HG03457 (cell line): ENCODE measurements around the gene FRMD8.
"Not testable (repeated sequence)": the region's sequence is repeated elsewhere in the genome, so short reads cannot be mapped to it uniquely, and the experiment has no call there.

Source experiments
- ATAC-seq: cut with Tn5 transposase; IDR thresholded peaks from one replicate; pipeline ENCODE4 v1.9.1; 2021; ENCODE audit warnings: moderate number of reproducible peaks; ENCODE audit not compliant: unreplicated experiment

Gene FRMD8

GRCh38 chr11:65448418-65449105 lies 62.1 kb downstream of the FRMD8 start:
- ATAC-seq = no peak

DNA sequence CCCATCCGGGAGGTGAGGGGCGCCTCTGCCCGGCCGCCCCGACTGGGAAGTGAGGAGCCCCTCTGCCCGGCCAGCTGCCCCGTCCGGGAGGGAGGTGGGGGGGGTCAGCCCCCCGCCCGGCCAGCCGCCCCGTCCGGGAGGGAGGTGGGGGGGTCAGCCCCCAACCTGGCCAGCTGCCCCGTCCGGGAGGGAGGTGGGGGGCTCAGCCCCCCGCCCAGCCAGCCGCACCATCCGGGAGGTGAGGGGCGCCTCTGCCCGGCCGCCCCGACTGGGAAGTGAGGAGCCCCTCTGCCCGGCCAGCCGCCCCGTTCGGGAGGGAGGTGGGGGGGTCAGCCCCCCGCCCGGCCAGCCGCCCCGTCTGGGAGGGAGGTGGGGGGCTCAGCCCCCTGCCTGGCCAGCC lies 64.9 kb downstream of the FRMD8 start:
- ATAC-seq = not testable (repeated sequence)

GRCh38 chr11:65452259-65452658 lies 65.8 kb downstream of the FRMD8 start:
- not testable (repeated sequence) for ATAC-seq

DNA sequence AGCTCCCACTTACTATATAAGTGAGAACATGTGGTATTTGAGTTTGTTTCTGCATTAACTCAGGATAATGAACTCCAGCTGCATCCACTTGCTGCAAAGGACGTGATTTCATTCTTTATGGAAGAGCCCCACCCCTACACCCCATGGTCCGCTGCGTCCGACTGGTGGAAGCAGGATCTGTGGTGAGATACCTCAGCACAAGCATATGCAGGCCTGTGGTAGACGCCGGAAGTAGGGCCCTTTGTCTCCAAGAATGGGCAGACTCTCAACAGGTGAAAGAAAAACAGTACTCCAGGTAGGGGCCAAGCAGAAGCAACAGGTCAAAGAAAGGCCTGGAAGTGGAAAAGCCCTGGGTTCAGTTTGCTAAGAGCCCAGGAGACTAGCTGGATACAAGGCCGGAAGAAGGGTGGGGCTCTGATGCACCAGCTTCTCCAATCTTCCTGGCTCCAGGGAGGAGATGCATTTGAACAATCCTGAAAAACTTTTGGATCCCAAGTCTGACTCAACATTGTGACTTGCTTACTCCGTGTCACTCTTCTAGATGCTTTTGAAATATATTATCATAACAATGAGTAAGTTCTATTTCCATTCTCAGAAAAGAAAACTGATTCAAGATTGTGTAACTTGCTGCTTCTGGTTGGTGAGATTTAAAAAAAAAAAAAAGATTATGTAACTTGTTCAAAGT lies 66.5 kb downstream of the FRMD8 start:
- ATAC-seq = no peak

DNA sequence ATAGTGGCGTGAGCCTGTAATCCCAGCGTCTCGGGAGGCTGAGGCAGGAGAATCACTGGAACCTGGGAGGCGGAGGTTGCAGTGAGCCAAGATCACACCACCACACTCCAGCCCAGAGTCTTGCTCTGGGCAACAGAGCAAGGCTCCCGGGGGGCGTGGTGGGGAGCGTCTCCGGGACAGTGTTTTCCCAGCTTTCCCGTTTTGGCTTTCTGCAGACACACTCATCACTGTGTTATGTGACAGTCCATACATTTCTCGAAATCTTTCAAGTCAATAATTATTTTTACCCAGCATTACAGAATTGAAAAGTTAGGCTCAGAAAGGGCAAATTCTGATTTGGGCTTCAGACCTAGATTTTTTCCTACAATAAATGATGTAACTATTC lies 67.9 kb downstream of the FRMD8 start:
- no peak for ATAC-seq

GRCh38 chr11:65454696-65455456 lies 68.4 kb downstream of the FRMD8 start:
- peak; percentile 72 for ATAC-seq

DNA sequence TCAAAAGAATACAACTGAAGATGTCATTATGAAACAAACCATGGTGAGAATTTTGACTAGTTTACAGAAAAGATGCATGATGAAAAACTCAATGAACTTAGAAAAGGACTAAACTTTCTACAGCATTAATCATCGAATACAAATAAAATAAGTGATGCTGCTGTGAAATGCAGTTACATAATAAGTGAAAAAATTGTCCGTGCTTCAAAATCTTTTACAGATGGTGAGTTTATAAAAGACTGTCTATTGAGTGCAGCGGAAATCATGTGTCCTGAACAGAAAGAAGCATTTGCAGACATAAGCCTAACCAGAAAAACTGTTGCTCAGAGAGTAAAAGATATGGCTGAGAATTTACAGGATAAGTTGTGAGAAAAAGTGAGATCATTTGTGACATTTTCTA lies 70.0 kb downstream of the FRMD8 start:
- no peak for ATAC-seq

DNA sequence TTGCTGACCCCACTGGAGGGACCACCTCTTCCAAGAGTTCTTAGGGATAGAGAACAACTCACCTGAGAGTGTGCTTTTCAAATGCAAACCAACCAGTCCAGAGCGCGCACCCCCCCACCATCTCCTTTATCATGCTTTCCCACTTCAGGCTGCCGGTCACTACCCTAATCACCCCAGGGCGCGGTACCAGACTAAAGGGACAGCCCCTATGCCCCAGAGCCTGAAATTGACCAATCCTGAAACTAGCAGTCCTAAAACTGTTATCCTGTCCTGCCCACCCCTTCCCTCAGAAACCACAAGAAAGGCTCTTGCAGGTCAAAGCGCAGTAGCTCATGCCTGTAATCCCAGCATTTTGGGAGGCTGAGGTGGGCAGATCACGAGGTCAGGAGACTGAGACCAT lies 73.1 kb downstream of the FRMD8 start:
- no peak for ATAC-seq
